Anterior cingulate cortex (tissue), 58 donors: ENCODE data around the gene USP47.

Experiments
- DNase-seq, 58 donors: peaks; one replicate each; lab custom pipeline; 2025; lab: John Stamatoyannopoulos, UW

USP47 gene

DNA sequence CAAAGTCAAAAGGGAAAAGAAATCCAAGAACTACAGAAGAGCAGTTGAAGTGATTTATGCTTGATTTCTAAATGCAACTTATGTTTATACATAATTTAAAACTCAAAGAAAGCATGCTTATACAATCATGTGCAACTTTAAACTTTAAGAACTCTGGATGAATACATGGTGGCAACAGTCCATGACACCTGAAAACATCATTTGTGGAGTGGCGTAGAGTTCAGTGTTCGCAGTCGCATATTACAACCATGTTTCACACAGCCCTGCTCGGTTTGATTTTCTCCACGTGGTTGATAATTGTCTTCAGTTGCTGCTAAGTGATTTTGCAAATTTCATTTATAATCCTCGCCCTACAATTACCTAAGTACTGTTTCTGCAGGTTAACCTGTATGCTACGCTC lies 121.3 kb downstream of the USP47 start:
- no peak for DNase-seq

DNA sequence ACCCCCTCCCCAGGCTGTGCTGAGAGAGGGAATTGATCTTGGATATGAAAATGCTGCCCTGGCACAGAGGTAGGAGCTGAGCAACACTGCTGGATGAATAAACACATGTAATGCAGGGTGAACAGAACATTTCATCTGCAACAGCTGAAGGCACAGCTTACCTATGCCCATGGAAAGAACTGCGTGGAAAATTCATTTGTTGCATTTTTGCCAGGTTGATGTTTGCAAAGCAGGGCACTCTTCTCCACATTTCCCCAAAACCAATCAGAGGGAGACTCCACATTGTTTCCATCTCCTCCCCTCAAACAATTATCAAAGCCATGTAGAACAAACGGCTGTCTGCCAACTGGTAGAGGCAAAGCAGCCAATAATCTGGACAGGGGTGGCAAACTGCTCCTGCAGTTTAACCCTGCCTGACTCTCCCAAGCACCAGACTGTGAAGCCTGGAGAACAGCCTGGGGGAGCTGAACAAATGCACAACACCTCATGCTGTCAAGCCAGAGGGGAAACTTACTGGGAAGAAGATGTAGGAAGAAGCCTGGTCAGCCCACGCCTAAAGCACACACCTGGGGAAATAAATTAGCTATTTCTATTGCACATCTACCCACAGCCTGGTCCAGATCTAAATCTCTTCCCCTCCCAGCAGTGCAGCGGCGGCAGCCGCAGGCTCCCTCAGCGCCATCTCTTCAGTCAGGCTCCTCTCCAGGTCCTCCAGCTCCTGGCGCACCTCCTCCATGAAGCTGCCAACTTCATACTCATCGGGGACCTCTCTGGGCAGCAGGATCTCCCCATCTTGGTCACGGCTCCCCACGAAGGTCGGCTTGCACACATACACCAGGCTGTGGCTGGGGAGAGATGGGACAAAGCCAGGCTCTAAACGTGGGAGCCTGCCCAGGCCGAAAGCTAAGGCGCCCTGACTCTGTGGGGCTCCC lies 122.3 kb downstream of the USP47 start:
- DNase-seq, result peak in 10 of 58 donors; percentile 30 to 62 (median 47)

DNA sequence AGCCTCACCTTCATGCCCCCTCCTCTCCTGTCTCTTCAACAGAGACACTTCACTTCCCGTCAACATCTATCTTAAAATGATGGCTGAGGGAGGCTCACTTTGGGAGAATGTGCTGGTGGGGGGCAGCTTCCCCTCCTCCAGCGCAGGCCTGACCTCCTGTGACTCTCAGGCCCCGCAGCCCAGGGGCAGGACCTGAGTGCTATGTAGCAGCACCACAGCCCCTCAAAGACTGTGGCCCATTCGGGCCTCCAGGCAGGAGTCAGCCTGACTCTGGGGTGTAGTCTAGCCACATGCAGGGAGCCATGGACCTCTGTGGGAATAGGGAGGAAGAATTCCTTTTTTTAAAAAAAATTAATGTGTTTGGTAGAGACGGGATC lies 123.0 kb downstream of the USP47 start:
- DNase-seq, result no peak

DNA sequence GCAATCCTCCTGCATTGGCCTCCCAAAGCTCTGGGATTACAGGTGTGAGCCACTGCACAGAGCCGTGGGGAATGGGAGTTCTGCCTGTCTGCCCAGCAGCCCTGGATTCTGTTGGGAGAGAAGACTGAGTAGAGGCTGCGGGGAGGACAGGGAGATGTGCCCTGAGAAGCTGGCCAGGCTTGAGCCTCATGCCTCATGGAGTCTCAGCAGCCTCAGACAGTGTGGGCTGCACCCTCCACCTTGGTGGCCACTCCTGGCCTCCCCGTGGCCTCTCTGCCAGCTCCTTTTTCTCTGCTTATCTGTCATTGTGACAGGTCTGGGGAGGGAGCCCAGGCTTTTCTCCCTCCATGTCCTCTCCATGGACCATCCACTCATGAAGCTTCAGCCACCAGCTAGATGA lies 123.4 kb downstream of the USP47 start:
- no peak for DNase-seq

DNA sequence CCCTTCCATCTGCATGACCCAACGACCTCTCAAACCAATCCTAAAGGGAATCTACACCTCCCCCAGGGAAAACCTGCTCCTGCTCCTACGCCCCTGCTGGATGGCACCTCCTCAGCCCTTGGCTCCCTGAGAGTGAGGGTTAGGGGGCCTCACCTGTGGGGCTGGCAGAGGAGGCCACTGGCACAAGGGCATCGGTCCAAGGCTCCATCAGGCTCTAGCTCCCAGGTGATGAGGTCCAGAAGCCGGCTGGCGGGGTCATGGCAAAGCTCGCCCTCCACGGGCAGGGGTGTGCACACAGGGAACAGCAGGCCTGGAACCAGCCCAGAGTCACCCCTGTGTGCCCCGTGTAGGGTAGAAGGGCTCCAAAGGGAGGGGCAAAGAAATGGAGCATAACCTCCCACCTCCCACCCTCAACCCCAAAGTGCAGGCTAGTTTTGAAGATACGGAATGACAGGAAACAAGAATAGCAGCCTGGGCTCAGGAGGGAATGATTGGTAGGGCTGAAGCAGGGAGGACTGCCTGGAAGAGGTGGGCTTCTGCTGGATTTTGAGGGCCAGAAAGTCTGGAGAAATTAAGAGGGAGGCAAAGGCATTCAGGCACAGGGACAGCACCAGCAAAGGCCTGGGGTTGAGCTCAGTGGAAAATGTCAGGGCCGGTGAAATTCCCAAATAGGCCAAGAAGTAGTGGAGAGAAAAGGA lies 124.0 kb downstream of the USP47 start:
- no peak for DNase-seq

DNA sequence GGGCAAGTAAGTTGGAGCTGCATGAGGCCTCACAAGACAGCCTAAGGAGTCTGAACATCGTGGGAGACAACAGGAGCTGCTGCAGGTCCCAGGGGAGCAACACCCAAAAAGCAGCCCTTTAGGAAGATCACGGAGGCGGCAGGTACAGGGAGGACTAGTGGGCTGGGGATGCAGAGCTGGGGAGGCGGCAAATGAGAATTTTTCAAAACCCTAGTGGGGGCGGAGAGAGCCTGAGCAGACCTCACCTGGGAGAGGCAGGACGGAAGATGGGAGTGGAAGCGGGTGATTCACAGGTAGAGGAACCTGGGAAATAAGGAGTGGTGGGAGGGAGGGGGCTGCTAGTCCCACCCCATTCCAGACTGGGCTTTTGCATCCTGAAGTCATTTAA lies 124.6 kb downstream of the USP47 start:
- DNase-seq, result no peak

DNA sequence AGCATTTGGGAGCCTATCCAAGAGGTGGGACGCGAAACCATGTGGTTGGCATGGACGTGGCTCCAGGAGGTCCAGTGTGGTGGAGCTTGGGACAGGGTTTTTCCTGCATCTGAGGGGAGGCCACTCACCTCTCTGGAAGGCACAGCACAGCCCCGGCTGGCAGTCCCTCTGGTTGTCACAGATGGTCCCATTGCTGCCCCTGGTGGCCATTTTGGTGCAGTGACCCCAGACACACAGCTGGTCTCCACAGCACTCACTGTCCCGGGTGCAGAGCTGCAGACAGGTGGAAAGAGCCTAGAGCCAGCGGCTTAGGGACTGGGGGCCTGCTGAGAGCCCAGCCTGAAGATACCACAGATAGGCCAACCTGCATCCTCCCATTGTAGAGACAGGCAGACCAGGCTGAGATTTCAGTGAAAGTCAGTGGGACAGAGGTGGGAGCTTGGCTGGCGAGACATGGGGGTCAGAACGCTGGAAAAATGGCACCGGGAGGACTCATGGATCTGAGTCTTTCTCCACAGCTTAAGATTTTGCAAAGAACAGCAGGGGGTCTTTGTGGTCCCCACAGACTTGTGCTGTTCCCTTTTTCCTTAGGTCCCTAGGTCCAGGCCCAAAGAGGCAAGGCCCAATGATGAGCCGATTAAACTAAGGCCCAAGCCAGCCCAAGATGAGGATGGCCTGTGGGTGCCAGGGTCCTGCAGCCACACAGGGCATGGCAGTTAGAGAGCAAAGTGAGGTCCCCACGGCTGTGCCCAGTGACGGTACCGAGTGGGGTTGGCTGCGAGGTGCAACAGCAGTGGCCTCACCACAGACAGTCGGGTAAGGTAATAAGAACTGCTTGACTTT lies 125.3 kb downstream of the USP47 start:
- peak in 42 of 58 donors; percentile 28 to 82 (median 56) for DNase-seq

DNA sequence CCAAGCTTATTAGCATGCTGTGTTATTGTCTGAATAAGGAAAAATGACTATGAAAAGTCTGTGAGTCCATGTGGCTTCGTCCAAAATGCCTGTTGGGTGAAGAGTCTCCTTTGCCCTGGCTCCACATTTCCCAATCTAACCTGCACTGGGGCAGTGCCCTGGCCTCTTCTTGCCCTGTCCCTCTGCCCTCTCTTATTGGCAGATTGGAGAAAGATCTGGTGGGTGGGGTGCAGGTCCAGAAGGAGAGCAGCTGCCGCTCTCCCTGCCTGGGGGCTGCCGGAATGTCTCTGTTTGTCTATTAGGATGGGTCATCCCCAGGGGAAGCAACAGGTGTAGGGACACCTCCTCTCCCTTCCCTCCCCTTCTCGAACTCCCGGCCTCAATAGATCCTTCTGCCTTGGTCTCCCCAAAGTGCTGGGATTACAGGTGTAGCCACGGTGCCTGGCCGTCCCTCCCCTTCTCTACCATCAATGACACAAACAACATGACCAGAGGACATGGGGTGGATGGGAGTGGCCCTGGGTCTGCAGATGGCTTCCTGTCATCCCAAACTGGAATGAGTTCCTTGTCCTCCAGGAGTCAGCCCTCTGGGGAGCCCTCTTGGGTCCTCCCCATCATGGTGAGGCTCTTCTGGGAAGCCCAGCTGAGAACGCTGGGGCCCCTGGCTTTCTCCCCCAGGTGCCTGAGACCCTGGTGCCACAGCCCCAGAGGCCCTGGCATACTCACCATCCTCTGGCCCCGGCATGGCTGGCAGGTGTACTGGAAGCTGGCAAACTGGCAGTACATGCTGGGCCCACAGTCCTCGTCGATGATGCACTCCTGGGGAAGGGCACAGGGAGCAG lies 126.1 kb downstream of the USP47 start:
- DNase-seq, result no peak

DNA sequence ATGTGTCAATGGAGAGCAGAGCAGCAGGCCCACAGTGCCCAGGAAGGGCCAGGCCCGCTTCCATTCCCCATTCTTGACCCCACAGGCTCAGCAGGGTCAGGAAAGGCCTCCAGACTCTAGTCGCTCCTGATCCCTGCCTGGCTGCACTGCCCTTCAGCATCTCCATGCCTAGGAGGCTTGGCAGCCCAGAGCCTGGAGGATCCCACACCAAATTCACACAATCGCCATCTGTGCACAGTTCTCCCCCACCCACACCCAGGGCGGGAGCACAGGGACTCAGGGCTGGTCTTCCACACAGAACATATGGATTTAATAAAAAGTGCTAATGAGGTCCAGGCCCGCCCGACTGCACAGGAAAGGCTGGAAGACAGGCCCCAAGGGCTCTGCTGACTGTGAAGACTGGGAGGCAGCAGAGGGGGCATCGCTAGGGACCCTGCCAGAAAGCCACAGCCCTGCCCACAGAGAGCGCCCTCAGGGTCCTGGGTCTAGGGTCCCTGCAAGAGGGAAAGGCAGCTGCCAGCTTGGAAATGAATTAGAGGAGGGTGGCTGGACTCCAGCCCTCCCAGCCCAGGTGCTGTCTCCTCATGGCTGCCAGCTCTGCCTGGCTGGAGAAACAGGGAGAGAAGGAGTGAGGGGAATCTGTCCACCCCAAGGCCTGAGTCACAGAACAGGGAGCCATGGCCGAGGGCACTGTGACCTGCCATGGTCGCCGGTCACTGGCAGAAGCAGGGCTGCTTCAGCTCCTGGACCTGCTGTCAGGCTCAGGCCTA lies 126.9 kb downstream of the USP47 start:
- peak in 2 of 58 donors; percentile 35 for DNase-seq

DNA sequence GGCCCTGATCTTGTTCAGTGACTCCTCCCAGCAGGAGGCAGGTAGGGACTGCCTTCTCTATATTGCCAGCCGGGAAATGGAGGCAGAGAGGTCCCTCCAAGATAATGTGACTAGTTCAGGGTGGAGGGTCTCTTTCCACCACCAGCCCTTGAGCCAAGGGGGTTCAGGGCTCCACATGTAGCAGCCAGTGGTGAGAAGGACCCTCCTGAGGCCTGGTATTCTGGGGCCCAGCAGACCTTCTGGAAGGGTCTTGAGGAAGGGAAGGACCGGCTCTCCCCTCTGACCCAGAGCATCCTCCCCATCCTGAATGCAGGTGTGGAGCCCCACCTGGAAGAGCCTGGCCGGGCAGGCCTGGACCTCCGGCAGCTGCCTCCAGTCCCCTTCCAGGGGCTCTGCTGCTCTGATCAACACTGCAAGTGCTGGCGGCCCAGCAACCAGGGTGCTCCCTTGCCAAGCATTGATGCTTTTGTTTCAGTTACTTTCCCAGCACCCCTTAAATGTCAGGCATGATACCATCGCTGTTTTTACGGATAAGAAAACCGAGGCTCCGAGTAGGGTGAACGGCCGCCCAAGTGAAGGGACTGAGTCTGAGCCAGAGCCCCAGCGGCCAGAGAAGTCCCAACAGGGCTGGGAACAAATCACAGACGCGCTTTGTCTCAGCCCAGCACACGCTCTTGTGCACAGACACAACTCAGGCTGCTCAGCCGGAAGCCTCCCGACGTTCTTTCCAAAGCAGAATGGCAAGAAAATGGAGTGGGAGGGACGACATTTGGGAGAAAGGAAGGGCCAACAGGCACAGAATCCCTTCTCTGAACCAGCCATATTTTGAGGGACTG lies 127.8 kb downstream of the USP47 start:
- DNase-seq, result peak in 41 of 58 donors; percentile 14 to 80 (median 52)

DNA sequence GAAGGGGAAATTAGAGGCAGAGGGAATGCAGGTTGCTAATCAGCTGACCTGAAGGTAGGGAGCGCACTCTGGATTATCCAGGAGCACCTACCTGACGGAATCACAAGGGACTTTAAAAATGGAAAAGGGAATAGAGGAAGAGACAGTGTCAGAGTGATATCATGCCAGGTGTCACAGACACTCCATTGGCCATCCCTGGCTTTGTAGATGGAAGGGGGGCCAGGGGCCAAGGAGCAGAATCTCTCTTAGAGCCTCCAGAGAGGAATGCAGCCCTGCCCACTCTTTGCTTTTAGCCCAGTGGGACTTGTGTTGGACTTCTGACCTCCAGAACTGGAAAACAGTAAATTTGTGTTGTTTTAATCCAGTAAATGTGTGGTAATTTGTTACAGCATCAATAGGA lies 128.8 kb downstream of the USP47 start:
- no peak for DNase-seq

DNA sequence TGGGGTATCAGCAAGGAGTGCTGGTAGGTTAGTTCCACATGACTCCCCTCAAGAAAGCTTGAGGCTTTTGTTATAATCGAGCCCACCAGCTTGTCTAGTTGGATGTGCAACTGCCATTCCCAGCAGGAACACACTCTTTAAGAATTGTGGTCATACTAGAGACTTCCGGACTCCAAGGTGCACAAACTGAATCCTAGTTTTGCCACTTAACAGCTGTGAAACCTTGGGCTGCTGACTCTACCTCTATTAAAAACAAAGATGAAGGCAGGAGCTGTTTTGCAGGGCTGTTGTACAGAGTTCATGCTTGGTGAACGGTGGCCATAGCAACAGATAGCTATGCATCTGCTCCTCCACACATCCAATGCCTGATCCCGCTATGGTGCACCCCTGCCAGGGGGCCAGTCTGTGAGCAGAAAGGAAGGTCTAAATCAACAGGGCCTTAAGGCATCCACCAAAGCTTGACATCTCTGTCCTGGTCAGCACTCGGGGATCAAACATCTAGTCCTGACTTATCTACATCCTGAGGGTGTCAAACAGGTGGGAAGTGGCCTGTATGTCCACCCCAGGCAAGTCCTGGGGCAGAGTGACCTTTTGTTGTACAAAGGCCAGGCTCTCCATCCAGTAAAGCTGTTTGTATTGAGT lies 130.3 kb downstream of the USP47 start:
- no peak for DNase-seq

DNA sequence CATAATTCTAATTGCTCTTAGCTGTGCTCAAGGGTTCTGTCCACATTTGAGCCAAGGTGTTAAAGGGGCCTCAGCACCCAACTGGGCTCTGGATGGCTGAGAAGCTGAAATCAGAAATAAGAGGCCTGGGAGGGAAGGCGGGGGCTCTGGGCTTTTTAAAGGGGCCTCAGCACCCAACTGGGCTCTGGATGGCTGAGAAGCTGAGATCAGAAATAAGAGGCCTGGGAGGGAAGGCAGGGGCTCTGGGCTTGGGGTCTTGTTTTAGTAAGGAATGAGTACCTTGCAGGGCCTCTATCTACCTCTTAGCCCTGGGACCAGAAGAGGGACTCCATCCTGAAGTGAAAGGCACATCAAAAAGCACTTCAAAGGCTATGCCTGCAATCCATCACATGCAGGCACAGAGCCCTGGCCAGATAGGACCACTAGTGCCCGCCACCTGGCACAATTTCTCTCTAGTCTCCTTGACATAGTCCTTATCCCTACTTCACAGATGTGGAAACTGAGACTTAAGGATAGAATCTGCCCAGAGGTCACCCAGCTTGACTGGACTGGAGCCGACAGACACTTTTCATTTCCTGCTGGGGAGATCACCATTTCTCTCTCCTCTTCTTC lies 131.1 kb downstream of the USP47 start:
- DNase-seq, result no peak

DNA sequence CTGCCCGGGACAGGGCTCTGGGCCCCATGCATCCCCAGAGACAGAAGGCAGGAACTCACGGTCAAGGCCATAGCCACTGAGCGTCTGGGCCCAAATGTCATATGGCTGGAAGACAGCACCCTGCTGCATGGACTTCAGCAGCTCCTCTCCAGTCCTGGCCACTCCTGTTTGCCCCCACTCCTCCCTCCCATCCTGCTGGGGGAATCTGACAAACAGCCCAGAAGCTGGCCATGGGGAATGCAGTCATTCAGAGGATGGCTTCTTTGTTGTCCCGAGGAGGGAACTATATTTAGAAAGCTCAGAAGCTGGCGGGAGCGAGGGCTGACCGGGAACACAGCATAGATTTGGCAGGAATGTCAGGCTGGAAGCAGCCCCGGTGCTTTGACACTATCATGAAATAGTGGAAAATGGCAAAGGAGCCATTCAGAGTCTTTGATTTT lies 131.6 kb downstream of the USP47 start:
- peak in 53 of 58 donors; percentile 33 to 93 (median 75) for DNase-seq

DNA sequence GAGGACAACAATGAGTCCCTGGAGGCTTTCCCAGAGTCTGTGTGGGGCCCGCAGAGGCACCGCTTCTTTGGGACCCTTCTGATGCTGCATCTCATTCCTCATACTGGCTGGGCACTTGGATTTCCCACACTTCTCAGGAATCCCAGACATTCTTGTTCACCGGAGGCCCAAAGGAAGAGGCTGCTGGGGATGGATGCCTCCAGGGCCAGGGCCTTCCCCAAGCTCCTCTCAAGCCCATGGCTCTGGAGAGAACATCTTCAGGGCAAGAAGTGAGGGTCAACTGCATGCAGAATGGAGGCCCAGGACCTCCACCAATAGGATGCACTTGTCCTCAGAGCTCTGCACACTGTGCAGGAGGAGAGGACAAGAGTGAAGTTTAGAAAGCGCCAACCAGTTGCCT lies 132.1 kb downstream of the USP47 start:
- no peak for DNase-seq

DNA sequence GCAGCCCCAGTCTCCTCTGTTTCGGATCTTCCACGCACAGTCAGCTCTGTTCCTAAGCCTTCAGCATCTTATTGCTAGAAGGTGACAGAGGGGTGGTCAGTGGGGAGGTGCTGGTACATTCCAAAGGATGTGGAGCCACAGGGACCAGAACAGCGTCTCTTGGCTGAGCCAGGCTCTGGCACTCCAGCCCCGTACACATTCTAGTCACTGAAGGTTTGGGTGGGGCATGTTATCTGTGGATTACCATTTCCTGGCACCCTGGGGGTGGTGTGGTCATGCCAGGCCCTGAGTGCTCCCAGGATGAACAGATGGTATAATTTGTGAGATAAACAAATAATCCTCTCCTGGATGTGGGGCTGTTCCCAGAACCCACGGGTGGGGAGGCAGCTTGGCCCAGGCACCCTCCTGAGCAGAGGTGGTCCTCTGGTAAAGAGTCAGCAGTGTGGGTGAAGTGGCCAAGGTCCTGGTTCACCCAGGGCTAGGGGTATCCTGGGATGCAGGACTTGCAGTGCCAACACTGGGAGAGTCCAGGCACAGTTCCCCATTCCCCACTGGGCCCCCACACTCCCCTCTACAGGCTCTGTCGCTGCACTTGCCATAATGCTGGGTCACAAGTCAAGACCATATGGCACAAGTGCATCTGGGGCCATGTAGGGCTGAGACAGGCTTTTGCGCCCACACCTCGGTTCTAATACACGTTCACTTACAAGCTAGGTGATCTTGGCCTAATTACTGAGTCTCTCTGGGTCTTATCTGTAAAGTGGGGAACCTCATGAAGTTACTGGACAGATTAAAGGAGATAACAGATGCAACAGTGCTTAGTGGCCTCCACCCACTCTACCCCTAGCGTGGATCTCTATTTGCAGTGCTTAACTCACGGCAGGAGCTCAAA lies 133.7 kb downstream of the USP47 start:
- no peak for DNase-seq
